Osteoblast (primary cell): ENCODE measurements around the gene TECR. TPM values are rescaled to one million over a fixed set of nuclear protein-coding genes. Genes with fewer than 3 reads are reported as not detected.
A peak's percentile ranks its signal among the peaks of the same experiment; 100 is the strongest.

ENCODE experiments used
- DNase-seq: peaks from one replicate; pipeline ENCODE4 v3.0.0; 2011; ENCODE audit warnings: low spot score, mixed read lengths; ENCODE audit not compliant: insufficient read length; ENCODE audit errors: missing footprints
- H2AFZ ChIP-seq: 2 replicates; pipeline ENCODE4 v1.6.0; 2011; ENCODE audit warnings: mild to moderate bottlenecking, low read length
- H3K27ac ChIP-seq: 2 replicates; pipeline ENCODE4 v1.5.1; 2011; ENCODE audit warnings: mild to moderate bottlenecking, low read depth, low read length, moderate library complexity
- H3K27me3 ChIP-seq: 2 replicates; pipeline ENCODE4 v1.6.0; 2012; ENCODE audit warnings: mild to moderate bottlenecking, control low read depth, inconsistent platforms, low read length, moderate library complexity; ENCODE audit not compliant: insufficient read depth
- H3K36me3 ChIP-seq: 2 replicates; pipeline ENCODE4 v1.5.1; 2011; ENCODE audit warnings: mild to moderate bottlenecking, low read length, control low read depth, moderate library complexity; ENCODE audit not compliant: insufficient read depth
- H3K4me1 ChIP-seq: 2 replicates; pipeline ENCODE4 v1.5.1; 2011; ENCODE audit warnings: mild to moderate bottlenecking, low read length, control low read depth, moderate library complexity; ENCODE audit not compliant: insufficient read depth
- H3K4me2 ChIP-seq: 2 replicates; pipeline ENCODE4 v1.6.0; 2011; ENCODE audit warnings: mild to moderate bottlenecking, low read length; ENCODE audit not compliant: insufficient read depth
- H3K4me3 ChIP-seq: fragments of 200-600 bp; sonication (generic); 3 replicates; pipeline ENCODE4 v1.5.1; 2012; ENCODE audit warnings: mild to moderate bottlenecking, low read length, inconsistent platforms; ENCODE audit not compliant: insufficient read depth
- H3K79me2 ChIP-seq: 2 replicates; pipeline ENCODE4 v1.6.0; 2012; ENCODE audit warnings: mild to moderate bottlenecking, low read length, control low read depth, inconsistent platforms; ENCODE audit not compliant: insufficient read depth
- H3K9me3 ChIP-seq: 2 replicates; pipeline ENCODE4 v1.5.1; 2011; ENCODE audit warnings: low read depth, low read length, control low read depth
- H4K20me1 ChIP-seq: 2 replicates; pipeline ENCODE4 v1.6.0; 2012; ENCODE audit warnings: mild to moderate bottlenecking, low read length, control low read depth; ENCODE audit not compliant: insufficient read depth
- total RNA-seq: library from RNA; depleted of rRNA; stranded (reverse); fragments of >200 nt; gene quantifications from 2 replicates; pipeline ENCODE4 v1.2.3, GENCODE V29; 2012
- TF ChIP-seq, protein P1 (sequence below): IDR thresholded peaks from 2 replicates; pipeline ENCODE4 v1.5.1; 2011; ENCODE audit warnings: mild to moderate bottlenecking, low read depth, low read length, moderate library complexity; ENCODE audit errors: extremely low read depth

TECR gene
- total RNA-seq, 1 donor = 41.6 TPM

DNA sequence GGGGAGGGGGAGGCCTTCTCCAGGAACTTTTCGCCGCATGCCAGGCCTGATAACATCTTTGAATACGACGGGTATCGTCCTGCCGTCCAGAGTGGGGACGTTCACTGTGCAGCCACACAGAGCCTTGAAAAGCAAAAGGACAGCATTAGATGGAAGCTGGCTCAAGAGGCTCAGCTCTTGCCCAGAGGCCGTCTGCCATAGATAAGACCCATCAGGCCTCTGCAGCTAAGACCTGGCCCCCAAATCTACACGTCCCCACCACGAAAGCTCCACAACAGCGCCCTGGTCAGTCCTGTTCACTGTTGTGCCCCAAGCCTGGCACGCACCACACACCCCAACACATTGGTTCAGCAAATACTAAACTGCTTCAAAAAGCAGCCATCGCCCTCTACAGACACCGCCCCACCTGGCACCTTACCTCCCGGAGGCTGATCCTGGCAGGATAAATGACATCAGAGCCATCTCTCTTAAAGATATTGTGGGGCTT is 13.3 kb upstream of the TECR start:
- H3K79me2 ChIP-seq = peaks cover 40% of the 10 kb centered on the region
- H3K27me3 ChIP-seq = no peaks in the 10 kb centered on the region
- peak overlapping the region; percentile 92 for H3K4me2 ChIP-seq
- H3K27ac ChIP-seq = no peak overlapping the region
- H3K4me3 ChIP-seq = peak overlapping the region; percentile 93
- TF ChIP-seq, protein P1, sequence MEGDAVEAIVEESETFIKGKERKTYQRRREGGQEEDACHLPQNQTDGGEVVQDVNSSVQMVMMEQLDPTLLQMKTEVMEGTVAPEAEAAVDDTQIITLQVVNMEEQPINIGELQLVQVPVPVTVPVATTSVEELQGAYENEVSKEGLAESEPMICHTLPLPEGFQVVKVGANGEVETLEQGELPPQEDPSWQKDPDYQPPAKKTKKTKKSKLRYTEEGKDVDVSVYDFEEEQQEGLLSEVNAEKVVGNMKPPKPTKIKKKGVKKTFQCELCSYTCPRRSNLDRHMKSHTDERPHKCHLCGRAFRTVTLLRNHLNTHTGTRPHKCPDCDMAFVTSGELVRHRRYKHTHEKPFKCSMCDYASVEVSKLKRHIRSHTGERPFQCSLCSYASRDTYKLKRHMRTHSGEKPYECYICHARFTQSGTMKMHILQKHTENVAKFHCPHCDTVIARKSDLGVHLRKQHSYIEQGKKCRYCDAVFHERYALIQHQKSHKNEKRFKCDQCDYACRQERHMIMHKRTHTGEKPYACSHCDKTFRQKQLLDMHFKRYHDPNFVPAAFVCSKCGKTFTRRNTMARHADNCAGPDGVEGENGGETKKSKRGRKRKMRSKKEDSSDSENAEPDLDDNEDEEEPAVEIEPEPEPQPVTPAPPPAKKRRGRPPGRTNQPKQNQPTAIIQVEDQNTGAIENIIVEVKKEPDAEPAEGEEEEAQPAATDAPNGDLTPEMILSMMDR = no peak
- H3K9me3 ChIP-seq = no peaks in the 10 kb centered on the region
- peaks cover 29% of the 10 kb centered on the region for H4K20me1 ChIP-seq
- H2AFZ ChIP-seq = no peak overlapping the region
- peaks cover 33% of the 10 kb centered on the region for H3K4me1 ChIP-seq
- DNase-seq = peak; percentile 86
- peaks cover 27% of the 10 kb centered on the region for H3K36me3 ChIP-seq

DNA sequence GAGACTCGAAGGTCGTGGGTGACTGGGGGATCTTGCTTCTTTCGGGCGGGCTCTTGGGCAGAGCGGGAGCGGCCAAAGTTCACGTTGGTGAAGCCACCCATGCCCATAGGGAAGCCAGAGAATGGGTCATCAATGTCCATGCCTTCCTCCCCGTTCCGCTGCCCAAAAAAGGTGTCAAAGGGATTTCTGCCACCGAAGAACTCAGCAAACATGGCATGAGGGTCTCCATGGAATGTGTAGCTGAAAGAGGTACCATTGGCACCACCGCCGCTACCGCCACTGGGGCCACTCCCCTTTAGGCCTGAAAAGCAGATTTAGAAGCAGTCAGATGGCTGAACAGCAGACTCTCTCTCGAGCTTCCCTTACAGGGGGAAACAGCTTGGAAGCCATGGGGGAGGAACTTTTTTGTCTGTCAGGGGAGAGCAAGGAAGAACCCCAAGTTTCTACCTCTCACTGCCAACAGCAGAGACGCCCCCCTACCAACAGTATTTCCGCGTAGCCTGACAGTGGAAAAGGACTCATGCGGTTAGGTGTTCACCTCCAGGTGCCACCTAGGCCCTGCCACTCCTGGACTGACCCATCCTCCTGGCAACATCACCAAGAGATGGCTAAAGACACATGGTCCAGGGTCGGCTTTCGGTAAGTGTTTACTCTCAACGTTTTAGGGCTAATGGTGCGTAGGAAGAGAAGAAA is 12.5 kb upstream of the TECR start:
- TF ChIP-seq, protein P1 = no peak
- peaks cover 29% of the 10 kb centered on the region for H4K20me1 ChIP-seq
- H3K27me3 ChIP-seq = no peaks in the 10 kb centered on the region
- H2AFZ ChIP-seq = no peak overlapping the region
- peaks cover 29% of the 10 kb centered on the region for H3K4me1 ChIP-seq
- no peaks in the 10 kb centered on the region for H3K9me3 ChIP-seq
- peak overlapping the region; percentile 2 for H3K27ac ChIP-seq
- H3K4me2 ChIP-seq = peak overlapping the region; percentile 92
- peaks cover 27% of the 10 kb centered on the region for H3K36me3 ChIP-seq
- peaks cover 40% of the 10 kb centered on the region for H3K79me2 ChIP-seq
- peak overlapping the region; percentile 93 for H3K4me3 ChIP-seq
- peak; percentile 57 for DNase-seq

- no peak overlapping the region for H2AFZ ChIP-seq
Observed at GRCh38 chr19:14517446-14517839, 12.0 kb upstream of the TECR start.

More at GRCh38 chr19:14517446-14517839, 12.0 kb upstream of the TECR start:
- Histone ChIP-seq H4K20me1 (peaks cover 29% of the 10 kb centered on the region), H3K27ac (peak overlapping the region; percentile 2), H3K79me2 (peaks cover 40% of the 10 kb centered on the region), H3K4me1 (peaks cover 30% of the 10 kb centered on the region), H3K36me3 (peaks cover 27% of the 10 kb centered on the region), H3K9me3 (no peaks in the 10 kb centered on the region), H3K4me2 (peak overlapping the region; percentile 92), H3K27me3 (no peaks in the 10 kb centered on the region), H3K4me3 (peak overlapping the region; percentile 93)
- TF ChIP-seq, protein P1 = no peak
- DNase-seq = no peak
